Mesendoderm (in vitro differentiated cells): Measurements from ENCODE around the gene TRIM49D2. TPM values are rescaled to one million over a fixed set of nuclear protein-coding genes. Genes with fewer than 3 reads are reported as not detected.
"Not testable (repeated sequence)": the region's sequence is repeated elsewhere in the genome, so short reads cannot be mapped to it uniquely, and the experiment has no call there.

Experiments
- DNase-seq: peaks from one replicate; pipeline ENCODE4 v3.0.0; 2013
- H2AK5ac ChIP-seq: 2 replicates; pipeline ENCODE4 v1.6.1; 2013; ENCODE audit warnings: low read length, inconsistent platforms
- H2BK120ac ChIP-seq: 2 replicates; pipeline ENCODE4 v1.6.1; 2013; ENCODE audit warnings: low read depth, mild to moderate bottlenecking, low read length, moderate library complexity, mixed read lengths
- H2BK15ac ChIP-seq: replicated peaks from 2 replicates; pipeline ENCODE4 v1.6.1; 2013; ENCODE audit warnings: low read depth, mild to moderate bottlenecking, moderate library complexity
- H2BK5ac ChIP-seq: 2 replicates; pipeline ENCODE4 v1.6.1; 2013; ENCODE audit warnings: low read length, inconsistent platforms
- H3K18ac ChIP-seq: 2 replicates; pipeline ENCODE4 v1.6.1; 2013; ENCODE audit warnings: mild to moderate bottlenecking, low read length, mixed read lengths
- H3K23ac ChIP-seq: one replicate; pipeline ENCODE4 v1.6.1; 2013; ENCODE audit warnings: low read length
- H3K27ac ChIP-seq: 2 replicates; pipeline ENCODE4 v1.5.1; 2013; ENCODE audit warnings: low read depth, mild to moderate bottlenecking, inconsistent platforms, low read length, moderate library complexity
- H3K27me3 ChIP-seq: 2 replicates; pipeline ENCODE4 v1.6.1; 2013; ENCODE audit warnings: low read length, control low read depth, mild to moderate bottlenecking, inconsistent platforms; ENCODE audit not compliant: insufficient read depth, poor library complexity
- H3K36me3 ChIP-seq: 2 replicates; pipeline ENCODE4 v1.6.1; 2013; ENCODE audit warnings: low read length, inconsistent platforms; ENCODE audit not compliant: control insufficient read depth, insufficient read depth
- H3K4ac ChIP-seq: one replicate; pipeline ENCODE4 v1.6.1; 2013; ENCODE audit warnings: low read depth, mild to moderate bottlenecking, low read length, moderate library complexity
- H3K4me1 ChIP-seq: 2 replicates; pipeline ENCODE4 v1.6.1; 2013; ENCODE audit warnings: low read depth, low read length, inconsistent platforms; ENCODE audit not compliant: control insufficient read depth
- H3K4me2 ChIP-seq: 2 replicates; pipeline ENCODE4 v1.6.1; 2013; ENCODE audit warnings: low read length
- H3K4me3 ChIP-seq: 2 replicates; pipeline ENCODE4 v1.5.1; 2013; ENCODE audit warnings: mild to moderate bottlenecking, low read length
- H3K56ac ChIP-seq: one replicate; pipeline ENCODE4 v1.6.1; 2013; ENCODE audit warnings: low read length
- H3K79me1 ChIP-seq: 2 replicates; pipeline ENCODE4 v1.6.1; 2013; ENCODE audit warnings: low read length, inconsistent platforms
- H3K79me2 ChIP-seq: 2 replicates; pipeline ENCODE4 v1.6.1; 2013; ENCODE audit warnings: mild to moderate bottlenecking, low read length; ENCODE audit not compliant: control insufficient read depth, insufficient read depth
- H3K9ac ChIP-seq: 2 replicates; pipeline ENCODE4 v1.6.1; 2013; ENCODE audit warnings: low read length, inconsistent platforms
- H4K5ac ChIP-seq: one replicate; pipeline ENCODE4 v1.6.1; 2013; ENCODE audit warnings: low read length
- H4K8ac ChIP-seq: one replicate; pipeline ENCODE4 v1.6.1; 2013; ENCODE audit warnings: low read depth, mild to moderate bottlenecking, control low read depth, low read length, moderate library complexity
- WGBS: extraction: QIAGEN DNeasy Blood & Tissue Kit; methylation state at CpG from one replicate; pipeline ENCODE4 v1.1.7; 2013; ENCODE audit warnings: low lambda C conversion rate, missing lambda C conversion rate; ENCODE audit not compliant: insufficient coverage; ENCODE audit errors: extremely low coverage; 5-methylcytosine and 5-hydroxymethylcytosine counted together
- small RNA-seq: library from polyadenylated mRNA; stranded (forward); fragments of <200 nt; extraction: miRNeasy Mini kit (QIAGEN cat#:217004); gene quantifications from one replicate; pipeline ENCODE3, GENCODE V24; 2013; ENCODE audit not compliant: insufficient read depth

Gene TRIM49D2

DNA sequence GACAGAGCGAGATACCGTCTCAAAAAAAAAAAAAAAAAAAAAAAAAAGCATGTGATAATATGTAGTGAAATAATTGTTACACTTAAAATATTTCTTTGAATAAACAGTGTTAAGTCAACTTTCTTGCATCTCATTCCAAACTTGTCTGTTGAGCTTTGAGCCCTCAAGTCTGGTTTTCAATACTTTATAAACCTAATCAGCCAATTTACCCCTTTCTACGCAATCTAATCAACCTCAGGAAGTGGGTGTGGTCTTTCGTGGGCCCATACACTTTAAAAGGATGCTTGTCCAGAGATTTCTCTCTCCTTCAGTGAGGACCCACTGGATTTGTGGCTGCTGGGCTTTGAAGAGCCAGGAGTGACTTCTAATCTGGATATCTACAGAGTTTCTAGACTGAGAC lies 41.9 kb downstream of the TRIM49D2 start, which contains the start of gene TRIM64:
TRIM64 (plus strand) TSS at position 301 of the 400 bp plus-strand sequence. CDS start 2,467 bp downstream, outside the sequence.
- not testable (repeated sequence) for H2BK5ac ChIP-seq, H2BK120ac ChIP-seq

More for the DNA sequence above, 41.9 kb downstream of the TRIM49D2 start, which contains the start of gene TRIM64:
- H3K18ac ChIP-seq, H3K27me3 ChIP-seq, H3K4ac ChIP-seq, H3K27ac ChIP-seq, H3K56ac ChIP-seq, H3K23ac ChIP-seq, H2AK5ac ChIP-seq, H3K4me1 ChIP-seq, DNase-seq, H4K8ac ChIP-seq, H2BK15ac ChIP-seq, H3K4me2 ChIP-seq, H3K36me3 ChIP-seq, H3K79me2 ChIP-seq, H3K4me3 ChIP-seq, H3K79me1 ChIP-seq, H4K5ac ChIP-seq, H3K9ac ChIP-seq: not testable (repeated sequence)
- no CpG with 5 or more reads among the region's 4 CpGs for WGBS

Small RNAs within 50 kb of the gene (small RNA-seq; reads per million reads assigned to genes)
- not detected for gene AP004607.1
